DOHH2 (cell line): Measurements from ENCODE around the gene RPS6KA2.

Experiments
- H3F3A ChIP-seq: fragments of 200-600 bp; sonication (generic), shearing (Covaris generic); 2 replicates; pipeline ENCODE4 v1.6.0; 2016; ENCODE audit warnings: antibody characterized with exemption, mild to moderate bottlenecking; ENCODE audit not compliant: control insufficient read depth, insufficient read depth
- H3K27ac ChIP-seq: fragments of 200-600 bp; sonication (generic); 2 replicates; pipeline ENCODE4 v1.5.1; 2014; ENCODE audit warnings: low read depth, mild to moderate bottlenecking, low read length, moderate library complexity
- H3K27me3 ChIP-seq: fragments of 200-600 bp; sonication (generic); 2 replicates; pipeline ENCODE4 v1.6.1; 2014; ENCODE audit warnings: mild to moderate bottlenecking, low read length, mixed read lengths; ENCODE audit not compliant: control insufficient read depth
- H3K36me3 ChIP-seq: fragments of 200-600 bp; sonication (generic); 2 replicates; pipeline ENCODE4 v1.6.1; 2014; ENCODE audit warnings: mild to moderate bottlenecking, low read length, moderate library complexity, mixed read lengths; ENCODE audit not compliant: control insufficient read depth
- H3K4me1 ChIP-seq: fragments of 200-600 bp; sonication (generic); 2 replicates; pipeline ENCODE4 v1.6.1; 2014; ENCODE audit warnings: mild to moderate bottlenecking, low read length, mixed read lengths; ENCODE audit not compliant: control insufficient read depth
- H3K4me2 ChIP-seq: fragments of 200-600 bp; sonication (generic); 2 replicates; pipeline ENCODE4 v1.6.0; 2014; ENCODE audit warnings: mild to moderate bottlenecking, low read length, moderate library complexity
- H3K4me3 ChIP-seq: fragments of 200-600 bp; sonication (generic); 2 replicates; pipeline ENCODE4 v1.5.1; 2014; ENCODE audit warnings: mild to moderate bottlenecking, low read length, mixed read lengths
- H3K79me2 ChIP-seq: fragments of 200-600 bp; sonication (generic); 2 replicates; pipeline ENCODE4 v1.6.1; 2014; ENCODE audit warnings: mild to moderate bottlenecking, low read length, mixed read lengths; ENCODE audit not compliant: control insufficient read depth
- H3K9me2 ChIP-seq: fragments of 200-600 bp; sonication (generic); replicated peaks from 2 replicates; pipeline ENCODE4 v1.6.1; 2014; ENCODE audit warnings: mild to moderate bottlenecking, low read length, mixed read lengths; ENCODE audit not compliant: control insufficient read depth
- H3K9me3 ChIP-seq: fragments of 200-600 bp; sonication (generic); 2 replicates; pipeline ENCODE4 v1.6.1; 2014; ENCODE audit warnings: antibody characterized with exemption, low read length, mixed read lengths; ENCODE audit not compliant: control insufficient read depth, insufficient read depth
- H4K20me1 ChIP-seq: fragments of 200-600 bp; sonication (generic); 2 replicates; pipeline ENCODE4 v1.6.0; 2014; ENCODE audit warnings: low read depth, mild to moderate bottlenecking, antibody characterized with exemption, low read length, moderate library complexity; ENCODE audit not compliant: control insufficient read depth, insufficient read depth
- CTCF ChIP-seq: fragments of 200-600 bp; sonication (generic); IDR thresholded peaks from one replicate; pipeline ENCODE4 v1.5.1; 2014; ENCODE audit warnings: antibody characterized with exemption, mild to moderate bottlenecking, low read depth, low read length; ENCODE audit not compliant: poor library complexity, severe bottlenecking
- EZH2phosphoT487 ChIP-seq: fragments of 200-600 bp; sonication (generic); IDR thresholded peaks from 2 replicates; pipeline ENCODE4 v1.6.1; 2017; ENCODE audit warnings: borderline replicate concordance, mild to moderate bottlenecking, antibody characterized with exemption, low read length, moderate library complexity, mixed read lengths

The RPS6KA2 gene

DNA sequence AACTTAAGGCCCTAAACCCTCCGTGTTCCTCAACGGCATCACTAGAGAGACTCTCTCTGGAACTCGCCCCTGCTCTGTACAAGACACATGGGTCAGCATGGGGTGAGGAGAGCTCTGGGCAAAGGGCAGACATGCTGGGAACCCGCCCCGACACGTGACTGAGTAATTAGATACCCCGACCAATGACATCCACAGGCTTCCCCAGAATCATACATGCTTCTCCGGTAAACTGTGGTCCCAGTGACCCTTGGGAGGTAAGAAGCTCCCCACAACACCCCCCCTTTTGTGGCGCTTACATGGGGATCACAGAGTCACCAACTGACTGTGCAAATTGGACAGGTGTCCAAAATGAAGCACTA lies 31.7 kb upstream of the RPS6KA2 start:
- H3K4me2 ChIP-seq: no peak overlapping the region
- no peaks in the 10 kb centered on the region for H3F3A ChIP-seq
- H3K27ac ChIP-seq: no peak overlapping the region
- no peak overlapping the region for H3K4me3 ChIP-seq
- H3K36me3 ChIP-seq: no peaks in the 10 kb centered on the region
- H3K79me2 ChIP-seq: no peaks in the 10 kb centered on the region
- H3K27me3 ChIP-seq: no peaks in the 10 kb centered on the region
- no peaks in the 10 kb centered on the region for H4K20me1 ChIP-seq
- H3K9me2 ChIP-seq: no peaks in the 10 kb centered on the region
- TF ChIP-seq CTCF (no peak), EZH2phosphoT487 (no peak)
- no peaks in the 10 kb centered on the region for H3K9me3 ChIP-seq
- H3K4me1 ChIP-seq: 0 out of 2 replicates have a peak, but pooled peaks cover 5% of the 10 kb centered on the region

GRCh38 chr6:166658115-166658791 lies 31.2 kb upstream of the RPS6KA2 start:
- Histone ChIP-seq H3K36me3 (no peaks in the 10 kb centered on the region), H3K9me2 (no peaks in the 10 kb centered on the region), H3K79me2 (no peaks in the 10 kb centered on the region), H3K4me3 (no peak overlapping the region), H3K27me3 (no peaks in the 10 kb centered on the region), H3K27ac (no peak overlapping the region), H4K20me1 (no peaks in the 10 kb centered on the region), H3K4me1 (no peaks in the 10 kb centered on the region), H3K4me2 (no peak overlapping the region), H3K9me3 (no peaks in the 10 kb centered on the region), H3F3A (no peaks in the 10 kb centered on the region)
- no peak for TF ChIP-seq EZH2phosphoT487
- TF ChIP-seq CTCF: no peak

GRCh38 chr6:166657531-166657930 lies 30.5 kb upstream of the RPS6KA2 start:
- Histone ChIP-seq H3K4me3 (no peak overlapping the region), H3K9me2 (no peaks in the 10 kb centered on the region), H3K27ac (no peak overlapping the region), H3F3A (no peaks in the 10 kb centered on the region), H3K4me2 (no peak overlapping the region), H3K27me3 (no peaks in the 10 kb centered on the region), H3K4me1 (no peaks in the 10 kb centered on the region), H3K36me3 (no peaks in the 10 kb centered on the region), H3K9me3 (no peaks in the 10 kb centered on the region), H3K79me2 (no peaks in the 10 kb centered on the region), H4K20me1 (no peaks in the 10 kb centered on the region)
- TF ChIP-seq CTCF: no peak
- no peak for TF ChIP-seq EZH2phosphoT487
